Measurements from ENCODE around the gene PCSK6.

DNA sequence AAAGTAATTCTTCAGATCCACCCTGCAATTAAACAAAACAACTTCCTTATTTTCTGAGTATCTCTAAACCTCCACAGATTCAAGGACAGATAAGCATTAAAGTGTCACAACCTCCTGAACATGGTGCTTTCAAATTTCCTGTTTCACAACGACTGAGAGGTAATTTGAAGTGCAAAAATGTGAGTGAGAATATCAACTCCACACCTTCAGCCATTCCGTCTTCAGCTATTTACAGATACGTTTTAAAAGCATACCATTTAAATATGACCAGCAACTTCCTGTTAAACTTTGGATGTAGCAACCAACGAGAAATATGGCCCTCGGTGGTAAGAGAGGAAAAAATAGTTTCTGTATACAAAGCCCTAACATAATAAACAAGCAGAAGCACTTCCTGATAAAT lies 32.1 kb upstream of the PCSK6 start:
- TF ChIP-seq, protein P1, sequence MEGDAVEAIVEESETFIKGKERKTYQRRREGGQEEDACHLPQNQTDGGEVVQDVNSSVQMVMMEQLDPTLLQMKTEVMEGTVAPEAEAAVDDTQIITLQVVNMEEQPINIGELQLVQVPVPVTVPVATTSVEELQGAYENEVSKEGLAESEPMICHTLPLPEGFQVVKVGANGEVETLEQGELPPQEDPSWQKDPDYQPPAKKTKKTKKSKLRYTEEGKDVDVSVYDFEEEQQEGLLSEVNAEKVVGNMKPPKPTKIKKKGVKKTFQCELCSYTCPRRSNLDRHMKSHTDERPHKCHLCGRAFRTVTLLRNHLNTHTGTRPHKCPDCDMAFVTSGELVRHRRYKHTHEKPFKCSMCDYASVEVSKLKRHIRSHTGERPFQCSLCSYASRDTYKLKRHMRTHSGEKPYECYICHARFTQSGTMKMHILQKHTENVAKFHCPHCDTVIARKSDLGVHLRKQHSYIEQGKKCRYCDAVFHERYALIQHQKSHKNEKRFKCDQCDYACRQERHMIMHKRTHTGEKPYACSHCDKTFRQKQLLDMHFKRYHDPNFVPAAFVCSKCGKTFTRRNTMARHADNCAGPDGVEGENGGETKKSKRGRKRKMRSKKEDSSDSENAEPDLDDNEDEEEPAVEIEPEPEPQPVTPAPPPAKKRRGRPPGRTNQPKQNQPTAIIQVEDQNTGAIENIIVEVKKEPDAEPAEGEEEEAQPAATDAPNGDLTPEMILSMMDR (conservative IDR thresholded peaks at IDR 0.05; ENCODE audit: low read length), result no peak
- no peak for TF ChIP-seq EZH2phosphoT487 (IDR thresholded peaks at IDR 0.05; ENCODE audit: borderline replicate concordance, low read depth, low read length)
